Neural crest cell (in vitro differentiated cells): ENCODE data around the gene PHF2. TPM values are rescaled to one million over a fixed set of nuclear protein-coding genes. Genes with fewer than 3 reads are reported as not detected.

ENCODE experiments used
- DNase-seq: peaks from one replicate; pipeline ENCODE4 v3.0.0; 2021; ENCODE audit warnings: low read depth, mixed read lengths, low spot score
- H3K27ac Mint-ChIP-seq: one replicate; pipeline ENCODE4 v1.8.0; 2021; ENCODE audit warnings: mild to moderate bottlenecking, mixed read lengths; ENCODE audit not compliant: unreplicated experiment
- H3K27me3 Mint-ChIP-seq: 2 replicates; pipeline ENCODE4 v1.8.0; 2021; ENCODE audit warnings: low read depth, mild to moderate bottlenecking, mixed read lengths
- H3K36me3 Mint-ChIP-seq: 2 replicates; pipeline ENCODE4 v1.8.0; 2021; ENCODE audit warnings: low read depth, mild to moderate bottlenecking, mixed read lengths
- H3K4me1 Mint-ChIP-seq: 2 replicates; pipeline ENCODE4 v1.8.0; 2021; ENCODE audit warnings: mixed read lengths
- H3K4me3 Mint-ChIP-seq: one replicate; pipeline ENCODE4 v1.8.0; 2021; ENCODE audit warnings: mild to moderate bottlenecking, mixed read lengths
- H3K9me3 Mint-ChIP-seq: 2 replicates; pipeline ENCODE4 v1.8.0; 2021; ENCODE audit warnings: mixed read lengths
- total RNA-seq: library from RNA; stranded (reverse); gene quantifications from 2 replicates; pipeline ENCODE4 v1.2.1, GENCODE V29; 2021
- TF ChIP-seq, protein P1 (sequence below): fragments of 200-600 bp; sonication (generic); conservative IDR thresholded peaks from 2 replicates; pipeline ENCODE4 v1.5.0; 2021; ENCODE audit warnings: antibody characterized with exemption, mild to moderate bottlenecking

The PHF2 gene
- total RNA-seq, 1 donor from 2014 or later = 34.4 TPM

DNA sequence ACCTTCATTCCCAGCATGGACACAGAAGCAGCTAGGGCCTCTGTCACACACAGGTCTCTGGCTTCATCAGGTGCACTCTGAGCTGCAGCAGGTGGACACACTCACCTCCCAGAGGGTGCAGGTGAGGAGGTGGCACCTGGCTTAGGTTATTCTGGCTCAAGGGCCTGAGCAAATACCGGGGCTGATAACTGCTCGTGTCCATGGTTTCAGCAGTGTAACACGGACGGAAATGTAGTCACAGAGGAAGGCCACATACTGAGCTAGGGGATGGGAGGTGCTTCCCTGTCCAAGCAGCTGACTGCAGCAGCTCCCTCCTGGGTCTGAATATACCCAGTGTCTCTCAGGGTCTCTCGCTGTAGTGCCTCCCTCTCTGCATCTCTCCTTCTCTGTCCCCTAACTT lies 5.7 kb downstream of the PHF2 start:
- Mint-ChIP-seq H3K27ac (no peak overlapping the region), H3K9me3 (peaks cover 4% of the 10 kb centered on the region), H3K4me3 (peak overlapping the region; percentile 47), H3K27me3 (no peaks in the 10 kb centered on the region), H3K4me1 (peaks cover 60% of the 10 kb centered on the region), H3K36me3 (peaks cover 14% of the 10 kb centered on the region)
- TF ChIP-seq, protein P1, sequence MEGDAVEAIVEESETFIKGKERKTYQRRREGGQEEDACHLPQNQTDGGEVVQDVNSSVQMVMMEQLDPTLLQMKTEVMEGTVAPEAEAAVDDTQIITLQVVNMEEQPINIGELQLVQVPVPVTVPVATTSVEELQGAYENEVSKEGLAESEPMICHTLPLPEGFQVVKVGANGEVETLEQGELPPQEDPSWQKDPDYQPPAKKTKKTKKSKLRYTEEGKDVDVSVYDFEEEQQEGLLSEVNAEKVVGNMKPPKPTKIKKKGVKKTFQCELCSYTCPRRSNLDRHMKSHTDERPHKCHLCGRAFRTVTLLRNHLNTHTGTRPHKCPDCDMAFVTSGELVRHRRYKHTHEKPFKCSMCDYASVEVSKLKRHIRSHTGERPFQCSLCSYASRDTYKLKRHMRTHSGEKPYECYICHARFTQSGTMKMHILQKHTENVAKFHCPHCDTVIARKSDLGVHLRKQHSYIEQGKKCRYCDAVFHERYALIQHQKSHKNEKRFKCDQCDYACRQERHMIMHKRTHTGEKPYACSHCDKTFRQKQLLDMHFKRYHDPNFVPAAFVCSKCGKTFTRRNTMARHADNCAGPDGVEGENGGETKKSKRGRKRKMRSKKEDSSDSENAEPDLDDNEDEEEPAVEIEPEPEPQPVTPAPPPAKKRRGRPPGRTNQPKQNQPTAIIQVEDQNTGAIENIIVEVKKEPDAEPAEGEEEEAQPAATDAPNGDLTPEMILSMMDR = no peak
- DNase-seq = no peak

DNA sequence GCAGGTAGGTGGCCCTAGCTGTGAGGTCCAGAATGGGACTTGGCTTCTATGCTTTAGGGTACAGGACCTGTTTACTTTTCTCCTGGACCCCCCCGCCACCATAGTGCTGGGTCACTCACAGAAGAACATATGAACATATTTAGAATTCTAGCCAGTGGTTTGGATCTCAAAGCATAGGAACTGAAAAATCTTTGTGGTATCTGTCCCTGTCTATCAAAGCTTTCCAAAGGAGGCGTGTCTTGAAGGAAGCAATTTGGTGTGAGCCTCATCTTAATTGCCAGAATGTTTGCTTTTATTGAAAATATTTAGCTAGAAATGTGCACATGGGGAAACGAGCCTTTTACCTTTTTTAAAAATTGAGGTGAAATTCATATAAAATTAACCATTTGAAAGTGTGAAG lies 6.2 kb downstream of the PHF2 start:
- no peak overlapping the region for H3K27ac Mint-ChIP-seq
- peaks cover 4% of the 10 kb centered on the region for H3K9me3 Mint-ChIP-seq
- H3K4me3 Mint-ChIP-seq = peak overlapping the region; percentile 47
- no peaks in the 10 kb centered on the region for H3K27me3 Mint-ChIP-seq
- DNase-seq = no peak
- H3K36me3 Mint-ChIP-seq = peaks cover 14% of the 10 kb centered on the region
- TF ChIP-seq, protein P1 = no peak
- H3K4me1 Mint-ChIP-seq = peaks cover 59% of the 10 kb centered on the region

- no peak for DNase-seq
- Mint-ChIP-seq H3K4me3 (no peak overlapping the region), H3K27me3 (no peaks in the 10 kb centered on the region), H3K36me3 (peaks cover 14% of the 10 kb centered on the region), H3K9me3 (peaks cover 4% of the 10 kb centered on the region), H3K4me1 (peaks cover 48% of the 10 kb centered on the region), H3K27ac (no peak overlapping the region)
- TF ChIP-seq, protein P1 = no peak
These were observed 8.9 kb downstream of the PHF2 start for GRCh38 chr9:93585259-93585658.

DNA sequence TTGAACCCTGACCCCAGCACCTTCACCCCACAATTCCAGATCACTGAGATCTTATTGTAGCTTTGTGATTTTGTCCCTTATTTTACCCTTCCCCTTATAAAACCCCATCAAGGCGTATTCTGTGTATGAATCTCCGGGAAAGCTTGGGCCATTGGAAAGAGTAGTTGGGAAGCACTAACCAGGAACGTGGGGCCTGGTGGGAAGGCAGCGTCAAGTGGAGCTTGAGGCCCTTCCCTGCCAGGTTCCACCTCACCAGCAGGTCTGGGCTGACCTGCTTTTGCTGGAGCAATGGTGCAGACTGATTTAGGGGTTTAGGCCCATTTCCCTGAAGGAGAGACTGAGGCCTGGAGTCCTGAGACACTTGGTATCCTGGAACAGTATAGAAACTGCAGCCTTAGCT lies 9.3 kb downstream of the PHF2 start:
- Mint-ChIP-seq H3K27me3 (no peaks in the 10 kb centered on the region), H3K4me3 (no peak overlapping the region), H3K36me3 (peaks cover 14% of the 10 kb centered on the region), H3K27ac (no peak overlapping the region), H3K9me3 (peaks cover 4% of the 10 kb centered on the region), H3K4me1 (peaks cover 48% of the 10 kb centered on the region)
- no peak for DNase-seq
- TF ChIP-seq, protein P1 = no peak

GRCh38 chr9:93586290-93587057 lies 10.1 kb downstream of the PHF2 start:
- Mint-ChIP-seq H3K4me1 (peaks cover 48% of the 10 kb centered on the region), H3K36me3 (peaks cover 14% of the 10 kb centered on the region), H3K27ac (no peak overlapping the region), H3K27me3 (no peaks in the 10 kb centered on the region), H3K9me3 (peaks cover 4% of the 10 kb centered on the region), H3K4me3 (no peak overlapping the region)
- DNase-seq = no peak
- TF ChIP-seq, protein P1 = no peak
